ENCODE results near the gene INPP5E.

Gene INPP5E

DNA sequence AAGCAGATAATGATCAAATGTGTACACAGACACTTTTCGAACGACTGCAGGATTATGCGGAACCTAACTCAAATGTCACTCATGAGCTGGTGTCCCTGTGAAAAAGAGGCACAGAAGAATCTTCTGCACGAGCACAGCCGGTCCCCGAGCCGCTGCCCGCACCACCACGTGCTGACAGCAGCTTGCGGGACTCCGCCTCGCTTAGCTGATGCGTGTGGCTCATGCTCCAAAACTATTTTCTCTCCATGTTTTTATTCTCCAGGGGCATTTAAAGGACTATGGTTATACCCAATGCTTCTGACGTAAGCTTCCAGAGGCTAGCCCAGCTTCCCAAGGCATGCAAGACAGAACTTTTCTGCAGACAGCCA lies 33.7 kb upstream of the INPP5E start:
- DNase-seq (ENCODE audit: low read depth in 1 of 2, low spot score in 1 of 2) = no peak

DNA sequence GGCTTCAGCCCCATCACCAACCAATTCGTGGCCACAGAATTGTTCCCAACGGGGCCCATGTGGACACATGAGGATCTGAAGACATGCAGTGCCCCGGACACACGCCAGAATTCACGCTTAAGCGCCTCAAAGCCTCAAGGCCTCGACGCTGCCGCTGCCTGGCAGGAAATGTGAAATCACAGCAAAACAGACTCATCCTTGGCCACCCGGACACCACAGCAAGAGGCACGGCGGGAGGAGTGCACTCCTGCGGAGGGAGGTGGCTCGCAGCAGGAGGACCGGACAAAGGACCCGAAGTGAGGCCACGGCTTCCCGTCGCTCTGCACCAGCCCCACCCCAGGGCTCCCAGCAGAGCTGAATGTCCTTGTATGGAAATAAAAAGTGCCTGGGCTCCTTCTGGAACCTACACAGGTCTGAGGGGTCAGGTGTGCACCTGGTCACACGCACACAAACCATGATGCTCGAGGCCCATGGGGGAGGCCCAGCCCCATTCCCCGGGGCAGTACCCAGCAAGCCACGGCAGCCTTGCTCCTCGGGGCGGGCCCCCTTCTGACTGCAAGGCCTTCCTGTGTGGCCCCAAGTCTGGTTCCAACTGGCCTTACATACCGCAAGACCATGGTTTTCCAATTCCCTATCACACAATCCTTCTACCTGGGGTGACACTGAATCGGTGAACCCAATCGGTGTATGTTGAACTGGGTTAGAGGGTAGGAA lies 33.2 kb upstream of the INPP5E start:
- no peak for DNase-seq (ENCODE audit: low read depth in 1 of 2, low spot score in 1 of 2)

DNA sequence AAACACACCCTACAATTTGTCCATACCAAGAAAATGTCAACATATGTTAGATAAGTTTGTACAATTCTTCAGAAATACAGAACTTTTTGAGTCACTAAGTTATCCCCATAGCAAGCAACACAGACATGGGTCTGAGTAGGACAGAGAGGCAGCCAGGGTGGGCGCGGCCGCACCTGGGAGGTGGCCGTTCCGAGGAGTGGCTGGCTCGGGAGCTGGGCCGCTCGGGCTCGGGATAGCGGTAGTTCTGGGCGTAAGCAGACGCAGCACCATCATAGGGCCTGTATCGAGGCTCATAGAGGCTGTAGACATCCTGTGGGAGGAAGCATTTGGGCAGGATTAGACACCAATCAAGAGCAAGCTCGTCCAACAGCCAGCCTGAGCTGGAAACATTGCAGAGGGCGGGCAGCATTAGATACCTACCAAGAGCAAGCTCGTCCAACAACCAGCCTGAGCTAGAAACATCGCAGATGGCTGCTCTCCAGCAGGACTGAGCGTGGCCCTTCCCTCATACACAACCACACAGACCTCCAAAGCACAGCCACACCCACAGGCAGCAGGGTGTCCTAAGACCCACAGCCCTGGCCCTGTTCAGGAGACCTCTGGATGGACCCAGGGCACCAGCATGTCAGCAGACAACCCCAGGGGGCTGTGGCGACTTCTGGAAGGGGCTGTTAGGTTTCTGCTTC lies 32.3 kb upstream of the INPP5E start:
- no peak for DNase-seq (ENCODE audit: low read depth in 1 of 2, low spot score in 1 of 2)

DNA sequence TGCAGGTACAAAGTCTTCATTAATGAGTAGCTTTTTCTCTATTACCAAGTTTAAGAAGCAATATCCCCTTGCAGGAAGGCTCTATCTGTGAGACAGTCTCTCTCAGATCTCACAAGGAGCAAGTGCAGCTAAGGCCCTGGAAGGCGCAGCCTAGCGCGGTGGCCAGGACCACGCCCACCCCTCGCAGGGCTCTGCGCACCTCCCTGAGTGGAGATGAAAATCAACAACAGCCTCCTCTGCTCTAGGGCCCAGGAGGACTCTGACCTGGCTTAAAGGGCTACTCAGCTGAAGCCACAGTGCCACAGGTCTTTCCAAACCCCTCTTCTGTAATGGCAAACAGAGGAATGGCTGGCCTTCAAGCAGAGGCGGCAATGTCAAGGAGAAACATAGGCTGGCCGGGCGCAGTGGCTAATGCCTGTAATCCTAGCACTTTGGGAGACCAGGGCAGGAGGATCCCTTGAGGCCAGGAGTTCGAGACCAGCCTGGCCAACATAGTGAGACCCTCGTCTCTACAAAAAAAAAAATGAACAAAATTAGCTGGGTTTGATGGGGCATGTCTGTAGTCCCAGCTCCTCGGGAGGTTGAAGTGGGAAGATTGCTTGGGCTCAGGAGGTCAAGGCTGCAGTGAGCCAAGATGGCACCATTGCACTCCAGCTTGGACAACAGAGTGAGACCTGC lies 31.3 kb upstream of the INPP5E start:
- DNase-seq (ENCODE audit: low read depth in 1 of 2, low spot score in 1 of 2) = no peak

DNA sequence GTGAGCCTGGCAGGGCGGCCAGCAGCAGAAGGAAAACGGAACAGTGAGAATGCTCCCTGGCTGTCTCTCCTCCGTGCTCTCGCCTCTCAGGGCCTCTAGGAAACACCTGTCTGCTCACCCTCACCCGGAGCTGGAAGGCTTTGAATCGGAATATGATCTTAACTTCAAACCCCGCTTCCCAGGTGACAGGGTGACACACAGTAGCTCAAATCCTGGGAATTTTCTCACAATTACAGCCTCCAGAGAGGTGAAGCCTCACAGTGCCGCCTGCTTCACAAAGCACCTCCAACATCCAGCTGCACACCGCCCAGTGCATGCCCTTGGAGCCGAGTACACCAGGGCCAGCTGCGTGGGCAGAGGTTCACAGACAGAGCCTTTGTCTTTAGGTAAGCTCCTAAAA lies 30.7 kb upstream of the INPP5E start:
- no peak for DNase-seq (ENCODE audit: low read depth in 1 of 2, low spot score in 1 of 2)

DNA sequence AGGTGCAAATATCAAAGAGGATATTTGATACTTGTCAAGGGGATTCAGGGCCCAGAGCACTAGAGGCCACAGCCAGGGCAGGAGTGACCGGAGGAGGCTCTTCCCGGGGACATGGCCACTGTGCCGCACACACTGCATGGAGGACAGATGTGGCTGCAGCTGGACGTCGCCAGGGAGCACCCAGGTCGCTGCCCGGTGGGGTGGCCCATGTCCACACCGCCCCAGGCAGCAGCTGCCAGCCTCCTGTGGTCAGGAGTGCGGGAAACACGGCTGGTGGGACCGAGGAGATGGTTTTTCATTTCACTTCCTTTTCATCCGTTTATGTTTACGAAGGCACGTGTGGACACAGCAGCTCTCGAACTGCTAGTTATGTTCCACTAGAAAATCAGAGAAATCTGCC lies 28.1 kb upstream of the INPP5E start:
- no peak for DNase-seq (ENCODE audit: low read depth in 1 of 2, low spot score in 1 of 2)

DNA sequence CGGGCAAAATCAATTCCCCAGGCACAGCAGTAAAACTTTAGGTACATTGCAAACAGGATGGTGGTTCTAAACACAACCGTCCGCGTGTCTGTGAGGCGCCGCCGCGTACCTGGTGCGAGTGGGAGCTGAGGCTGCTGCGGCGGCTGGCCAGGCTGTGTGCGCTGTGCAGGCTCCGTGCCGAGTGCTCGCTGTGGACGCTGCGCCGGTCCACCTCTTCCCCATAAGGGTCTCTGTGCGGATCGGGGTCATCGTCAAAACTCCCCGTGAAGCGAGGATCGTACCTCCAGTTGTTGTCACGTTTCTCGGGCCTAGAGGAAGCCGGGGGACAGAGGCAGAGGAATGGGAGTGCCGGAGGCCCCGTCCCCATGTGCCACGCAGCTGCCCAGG lies 26.5 kb upstream of the INPP5E start:
- no peak for DNase-seq (ENCODE audit: low read depth in 1 of 2, low spot score in 1 of 2)

DNA sequence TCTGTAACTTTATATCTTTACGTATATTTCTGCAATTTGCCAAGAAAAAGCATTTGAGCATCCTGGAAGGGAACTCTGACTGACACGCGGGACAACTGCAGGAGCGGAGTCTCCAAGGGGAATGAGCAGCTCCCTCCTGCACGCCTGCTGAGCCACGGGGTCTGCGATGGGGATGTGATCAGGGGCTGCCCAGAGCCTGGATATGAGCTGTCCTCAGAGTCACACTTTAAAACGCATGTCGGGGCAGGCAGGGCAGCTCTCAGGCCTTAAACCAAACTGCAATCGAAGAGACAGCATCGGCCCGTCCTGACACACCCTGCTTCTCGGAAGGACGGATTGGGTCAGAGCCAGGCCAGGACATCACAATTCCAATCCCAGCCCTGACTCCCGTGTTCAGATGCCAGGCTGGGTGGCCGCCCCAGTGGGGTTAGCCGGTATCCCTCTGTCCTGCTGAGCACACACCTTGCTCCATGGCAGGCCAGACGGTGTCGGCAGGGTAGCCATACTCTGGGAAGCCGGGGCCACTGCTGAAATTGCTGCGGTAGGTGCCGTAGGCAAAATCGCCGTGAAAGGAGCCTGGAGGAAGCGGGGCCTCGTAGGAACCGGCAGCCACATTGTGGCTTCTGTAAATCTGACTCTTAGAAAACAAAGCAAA lies 26.0 kb upstream of the INPP5E start:
- DNase-seq (ENCODE audit: low read depth in 1 of 2, low spot score in 1 of 2) = no peak

DNA sequence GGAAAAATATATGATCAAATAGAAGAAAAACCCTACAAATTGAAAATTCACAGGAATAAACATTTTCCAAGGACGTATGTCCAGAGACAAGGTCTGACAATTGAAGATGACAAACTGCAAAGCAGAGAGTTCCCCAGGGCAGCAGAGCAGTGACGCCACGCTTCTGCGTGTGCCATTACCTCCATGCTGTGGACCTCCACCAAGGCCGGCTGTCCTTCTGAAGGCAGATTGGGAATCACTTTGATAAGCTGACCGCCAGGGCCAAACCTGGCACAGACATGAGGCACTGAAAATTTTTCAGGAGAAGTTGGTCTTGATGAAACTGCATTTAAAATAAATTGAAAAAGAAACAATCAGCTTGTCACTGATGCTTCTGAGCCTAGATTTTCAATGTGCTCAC lies 24.6 kb upstream of the INPP5E start:
- DNase-seq (ENCODE audit: low read depth in 1 of 2, low spot score in 1 of 2) = no peak

DNA sequence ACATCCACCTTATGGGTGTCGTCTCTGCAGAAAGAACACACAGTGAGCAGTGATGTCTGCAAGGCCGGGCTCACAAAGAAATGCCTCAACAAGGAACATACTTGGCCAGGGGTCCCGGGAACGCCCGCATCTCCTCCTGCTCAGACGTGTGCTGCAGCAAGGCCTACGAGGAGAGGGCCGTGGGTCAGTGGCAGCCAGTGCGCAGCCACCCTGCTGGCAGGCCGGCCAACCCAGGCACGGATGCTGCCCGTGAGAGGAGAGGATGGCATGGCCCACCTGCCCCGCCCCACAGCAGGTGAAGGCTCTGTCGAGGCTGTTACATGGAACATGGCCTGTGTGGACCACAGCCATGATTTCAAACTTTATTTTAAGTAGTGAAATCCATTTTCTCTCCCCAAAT lies 23.9 kb upstream of the INPP5E start:
- DNase-seq (ENCODE audit: low read depth in 1 of 2, low spot score in 1 of 2) = no peak

DNA sequence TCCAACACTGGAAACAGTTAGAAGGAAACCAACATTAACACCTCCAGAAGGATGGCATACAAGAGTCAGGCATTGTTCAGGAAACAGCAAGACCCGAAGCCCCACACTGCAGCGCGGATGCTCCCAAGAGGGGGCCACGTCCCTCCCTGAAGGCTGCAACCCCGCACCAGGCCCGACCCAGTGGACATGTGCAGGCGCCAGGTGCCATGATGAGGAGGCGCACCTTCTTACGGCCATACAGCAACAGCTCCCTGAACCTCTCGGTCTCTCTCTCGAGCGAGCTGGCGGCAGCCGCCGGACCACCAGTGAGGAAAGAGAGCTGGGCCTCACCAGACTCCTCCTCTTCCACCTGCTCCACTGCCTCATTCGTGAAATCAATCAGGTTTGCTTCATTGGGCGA lies 23.0 kb upstream of the INPP5E start:
- no peak for DNase-seq (ENCODE audit: low read depth in 1 of 2, low spot score in 1 of 2)

DNA sequence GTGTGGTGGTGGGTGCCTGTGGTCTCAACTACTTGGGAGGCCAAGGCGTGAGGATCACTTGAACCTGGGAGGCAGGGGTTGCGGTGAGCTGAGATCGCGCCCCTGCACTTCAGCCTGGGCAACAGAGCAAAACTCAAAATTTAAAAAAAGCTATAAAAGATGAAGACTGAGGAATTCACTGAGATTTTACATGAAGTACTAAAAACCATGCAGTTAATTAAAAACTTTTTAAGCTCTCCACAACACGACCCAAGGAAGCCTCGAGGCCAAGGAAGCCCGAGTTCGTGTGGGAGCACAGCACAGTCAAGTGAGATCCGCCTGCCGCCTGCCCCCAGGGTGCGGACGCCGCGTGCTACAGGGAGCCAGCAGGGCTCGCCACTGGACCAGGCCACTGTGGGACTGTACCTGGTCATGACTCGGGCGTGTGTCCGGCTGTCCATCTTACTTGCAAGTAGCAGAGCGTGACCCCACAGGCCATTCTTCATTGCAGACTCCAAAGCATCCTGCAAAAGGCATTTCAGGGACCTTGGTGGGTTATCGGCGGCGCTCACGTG lies 21.2 kb upstream of the INPP5E start:
- no peak for DNase-seq (ENCODE audit: low read depth in 1 of 2, low spot score in 1 of 2)

DNA sequence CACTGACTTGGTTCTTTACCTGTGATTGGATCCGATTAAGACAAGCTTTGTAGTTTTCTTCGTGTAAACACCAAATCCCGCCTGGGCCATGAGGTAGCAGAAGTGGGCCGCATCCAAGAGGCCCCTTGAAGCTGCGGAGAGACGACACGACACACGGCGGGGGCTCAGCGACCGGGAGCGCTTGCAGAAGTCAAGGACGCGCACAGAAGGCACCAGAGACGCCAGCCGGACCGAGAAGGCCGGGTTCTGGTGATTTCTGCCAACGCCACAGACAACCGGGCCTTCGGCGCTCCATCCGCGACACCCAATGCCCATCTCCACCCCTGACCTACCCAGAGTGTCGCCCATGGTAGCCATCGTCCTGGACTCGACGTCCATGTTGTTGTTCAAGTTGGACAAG lies 19.8 kb upstream of the INPP5E start:
- no peak for DNase-seq (ENCODE audit: low read depth in 1 of 2, low spot score in 1 of 2)

DNA sequence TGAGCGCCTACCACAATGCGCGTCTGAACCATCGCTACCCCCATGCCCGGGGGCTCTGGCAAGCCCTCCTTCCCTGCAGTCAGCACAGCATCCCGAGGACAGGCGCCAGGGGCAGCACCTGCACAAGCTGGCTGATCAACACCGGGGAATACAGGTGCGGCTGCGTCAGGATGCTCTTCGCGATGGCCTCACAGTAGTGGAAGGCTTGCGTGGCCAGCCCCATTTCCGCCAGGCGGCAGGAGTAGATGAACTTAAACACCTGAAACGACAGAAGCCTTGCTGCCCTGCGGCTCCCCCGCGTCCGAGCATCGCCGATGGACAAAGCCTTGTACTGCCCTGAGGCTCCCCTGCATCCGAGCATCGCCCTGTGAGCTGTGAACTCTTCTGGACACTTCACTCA lies 17.7 kb upstream of the INPP5E start:
- DNase-seq (ENCODE audit: low read depth in 1 of 2, low spot score in 1 of 2) = no peak

DNA sequence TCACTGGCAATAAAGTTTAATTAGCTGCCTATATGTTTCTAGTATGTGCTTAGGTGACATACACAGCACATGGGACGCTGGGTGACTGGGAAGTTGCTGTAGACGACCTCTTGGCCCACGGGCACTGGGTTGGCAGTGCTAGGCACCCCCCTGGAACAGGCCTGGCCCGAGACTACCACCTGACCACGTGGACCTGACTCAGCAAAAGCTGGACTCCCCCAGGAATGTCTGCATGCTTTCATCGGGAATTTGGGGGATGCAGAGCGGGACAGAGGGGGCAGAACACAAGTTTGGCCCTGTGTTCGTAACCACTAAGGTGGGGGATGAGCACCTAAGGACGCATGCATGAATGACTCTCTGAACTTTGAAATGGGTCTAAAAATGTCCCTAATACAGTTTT lies 16.6 kb upstream of the INPP5E start:
- no peak for DNase-seq (ENCODE audit: low read depth in 1 of 2, low spot score in 1 of 2)

DNA sequence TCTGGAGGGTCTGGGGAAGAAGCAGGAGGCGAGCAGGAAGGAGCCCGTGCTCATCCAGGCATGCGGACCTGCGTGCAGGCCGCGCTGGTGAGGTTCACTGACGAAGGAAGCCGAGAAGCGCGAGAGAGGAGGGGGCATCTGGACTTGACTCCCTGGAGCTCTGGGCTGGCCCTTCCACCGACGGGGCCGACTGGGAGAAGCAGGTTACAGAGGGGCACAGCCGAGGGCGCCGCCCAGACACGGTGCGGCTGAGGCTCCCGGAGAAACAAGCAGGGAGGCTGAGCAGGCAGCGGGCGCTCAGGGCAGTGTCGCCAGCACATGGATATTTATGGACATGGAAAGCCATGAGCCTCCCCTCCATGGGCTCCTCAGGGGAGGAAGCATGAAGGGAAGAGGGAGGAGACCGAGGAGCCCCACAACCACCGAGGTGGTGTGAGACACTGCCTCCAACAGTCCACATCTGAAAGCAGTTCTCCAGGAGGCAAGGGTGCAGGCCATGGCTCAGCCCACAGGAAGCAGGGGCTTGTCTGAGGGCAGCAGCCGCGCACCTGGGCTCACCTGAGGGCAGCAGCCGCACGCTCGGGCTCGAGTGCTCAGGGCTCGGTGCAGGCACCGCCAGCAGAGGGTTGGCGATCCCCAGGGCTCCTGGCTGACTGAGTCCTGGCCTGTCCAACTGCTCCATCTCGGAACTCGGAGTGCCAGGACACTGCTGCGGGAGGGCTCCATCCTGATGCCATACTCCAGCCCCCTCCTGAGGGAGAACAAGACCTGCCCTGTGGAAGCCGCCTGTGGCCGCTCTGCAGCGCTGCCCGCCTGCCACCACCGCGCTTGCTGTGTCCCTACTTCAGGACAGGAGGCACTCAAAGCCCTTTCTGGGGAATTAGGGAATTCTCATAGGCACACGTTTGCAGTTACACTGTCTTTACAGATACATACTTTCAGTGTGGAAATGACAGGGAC lies 15.7 kb upstream of the INPP5E start:
- DNase-seq (ENCODE audit: low read depth in 1 of 2, low spot score in 1 of 2) = no peak

DNA sequence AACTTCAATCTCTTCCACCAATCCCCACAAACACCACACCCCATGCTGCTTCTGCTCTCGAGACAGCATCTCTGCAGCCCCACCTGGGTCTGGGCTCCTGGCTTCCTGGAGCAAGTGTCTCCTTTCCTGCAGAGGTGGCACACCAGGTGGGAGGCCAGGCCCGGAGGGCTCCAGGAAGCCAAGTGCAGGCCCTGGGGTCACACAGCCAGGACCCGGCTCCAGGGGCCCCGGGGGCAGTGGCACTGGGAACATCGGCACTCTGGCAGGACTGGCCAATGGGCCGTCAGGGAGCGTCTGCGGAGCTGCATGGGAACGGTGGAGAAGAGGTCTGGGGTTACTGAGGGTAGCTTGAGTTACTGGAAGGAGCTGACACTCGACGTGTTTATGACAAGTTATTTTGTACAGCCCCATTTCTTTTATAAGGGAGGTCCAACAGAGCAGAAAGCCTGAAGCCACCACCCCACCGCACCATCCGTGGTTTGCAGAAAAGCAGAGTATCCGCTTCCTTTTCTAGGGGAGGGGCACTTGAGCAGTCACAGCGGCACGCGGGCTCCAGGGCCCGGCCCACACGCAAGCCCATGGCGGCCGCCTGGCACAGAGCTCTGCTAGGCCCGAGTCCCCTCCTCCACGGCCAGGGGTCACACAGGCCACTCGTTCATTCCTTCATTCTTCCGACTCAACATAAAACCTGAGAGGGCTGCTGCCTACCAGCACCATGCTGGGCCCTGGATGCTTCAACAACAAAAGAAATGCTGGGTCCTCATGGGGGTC lies 14.6 kb upstream of the INPP5E start:
- no peak for DNase-seq (ENCODE audit: low read depth in 1 of 2, low spot score in 1 of 2)

DNA sequence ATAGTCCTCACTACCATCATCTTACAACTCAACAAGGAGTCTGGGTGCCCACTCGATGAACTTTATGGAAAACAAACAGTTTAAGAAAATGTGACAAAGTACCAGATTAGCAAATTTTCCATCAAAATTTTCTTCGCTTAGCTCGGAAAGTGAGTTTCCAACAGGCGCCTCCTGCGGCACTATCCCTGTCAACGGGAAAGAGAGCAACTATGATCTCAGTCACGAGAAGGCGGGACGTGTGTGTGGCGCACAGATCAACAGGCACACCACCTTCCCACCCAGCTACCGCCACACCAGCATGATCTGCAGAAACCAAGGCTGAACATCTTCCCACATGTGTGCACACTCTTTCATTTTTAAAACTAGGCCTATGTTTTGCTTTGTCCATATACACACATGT lies 13.7 kb upstream of the INPP5E start:
- no peak for DNase-seq (ENCODE audit: low read depth in 1 of 2, low spot score in 1 of 2)

DNA sequence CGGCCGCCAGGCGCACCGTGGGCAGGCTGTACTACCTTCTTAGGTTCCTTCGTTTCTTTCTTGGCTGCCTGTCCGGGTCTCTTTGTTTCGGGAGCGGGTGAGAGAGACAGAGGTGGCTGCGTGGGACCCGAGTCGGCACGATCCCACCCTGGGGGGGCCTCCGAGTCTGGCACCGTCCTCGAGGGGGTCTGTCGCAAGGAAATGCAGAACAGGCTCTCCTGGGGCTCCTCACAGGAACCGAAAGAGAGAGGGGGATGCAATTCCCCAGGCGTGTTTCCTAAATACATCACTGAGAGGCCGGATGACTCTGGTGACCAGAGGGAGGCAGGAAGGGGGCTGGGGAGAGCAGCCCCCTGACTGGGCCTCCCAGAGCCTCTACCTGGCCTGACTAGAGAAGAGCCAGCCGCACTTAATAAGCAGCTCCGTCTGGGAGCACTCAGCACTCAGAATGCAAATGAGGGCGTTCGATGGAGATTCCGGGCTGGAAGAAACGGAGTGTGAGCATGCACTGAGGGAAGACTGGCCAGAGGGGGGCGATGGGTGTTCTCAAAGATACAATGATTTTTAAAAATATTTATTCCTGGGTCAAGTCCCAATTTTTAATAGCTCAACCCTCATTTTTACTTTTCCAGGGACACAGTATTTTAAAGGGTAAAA lies 11.7 kb upstream of the INPP5E start:
- no peak for DNase-seq (ENCODE audit: low read depth in 1 of 2, low spot score in 1 of 2)

Measured in stimulated activated CD4-positive, alpha-beta T cell treated with anti-CD3 and anti-CD28 coated beads, Interleukin-15, amount 100 ng/mL, for 1 hour (primary cell).